22Rv1 (cell line): ENCODE results near the gene LRRC56.

Source experiments
- ZFX ChIP-seq: fragments of 450-650 bp; IDR thresholded peaks from 2 replicates; pipeline ENCODE4 v1.6.1; 2017; ENCODE audit warnings: antibody characterized with exemption, borderline replicate concordance
- TF ChIP-seq, protein P1 (sequence below): fragments of 450-650 bp; IDR thresholded peaks from 2 replicates; pipeline ENCODE4 v1.5.1; 2017; ENCODE audit warnings: mild to moderate bottlenecking

DNA sequence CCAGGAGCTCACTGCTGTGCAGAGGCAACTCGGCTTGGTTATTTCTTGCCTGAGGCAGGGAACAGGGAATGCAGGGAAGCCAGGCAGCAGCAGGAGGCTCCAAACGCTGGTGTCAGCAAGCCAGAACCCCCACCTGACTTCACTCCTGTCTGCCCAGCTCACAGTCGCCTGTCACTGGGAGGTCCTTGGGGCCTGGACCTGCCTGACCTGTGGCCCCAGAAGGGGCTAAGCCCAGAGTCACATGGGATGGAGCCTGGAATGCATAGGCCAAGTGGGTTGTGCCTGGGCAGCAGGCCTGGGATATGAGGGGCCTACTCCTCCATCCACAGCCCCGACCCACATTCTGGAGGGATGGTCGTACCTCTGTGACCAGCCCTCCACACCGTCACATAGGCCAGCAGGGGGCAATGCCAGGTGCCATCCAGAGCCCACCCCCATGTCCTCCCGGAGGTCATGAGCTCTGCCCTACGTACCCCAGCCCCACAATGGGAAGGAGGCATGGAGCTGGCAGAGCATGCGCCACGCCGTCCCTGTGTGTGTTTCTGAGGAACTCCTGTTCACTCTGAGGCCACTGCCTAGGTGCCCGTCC, 28.7 kb downstream of the LRRC56 start:
- TF ChIP-seq, protein P1, sequence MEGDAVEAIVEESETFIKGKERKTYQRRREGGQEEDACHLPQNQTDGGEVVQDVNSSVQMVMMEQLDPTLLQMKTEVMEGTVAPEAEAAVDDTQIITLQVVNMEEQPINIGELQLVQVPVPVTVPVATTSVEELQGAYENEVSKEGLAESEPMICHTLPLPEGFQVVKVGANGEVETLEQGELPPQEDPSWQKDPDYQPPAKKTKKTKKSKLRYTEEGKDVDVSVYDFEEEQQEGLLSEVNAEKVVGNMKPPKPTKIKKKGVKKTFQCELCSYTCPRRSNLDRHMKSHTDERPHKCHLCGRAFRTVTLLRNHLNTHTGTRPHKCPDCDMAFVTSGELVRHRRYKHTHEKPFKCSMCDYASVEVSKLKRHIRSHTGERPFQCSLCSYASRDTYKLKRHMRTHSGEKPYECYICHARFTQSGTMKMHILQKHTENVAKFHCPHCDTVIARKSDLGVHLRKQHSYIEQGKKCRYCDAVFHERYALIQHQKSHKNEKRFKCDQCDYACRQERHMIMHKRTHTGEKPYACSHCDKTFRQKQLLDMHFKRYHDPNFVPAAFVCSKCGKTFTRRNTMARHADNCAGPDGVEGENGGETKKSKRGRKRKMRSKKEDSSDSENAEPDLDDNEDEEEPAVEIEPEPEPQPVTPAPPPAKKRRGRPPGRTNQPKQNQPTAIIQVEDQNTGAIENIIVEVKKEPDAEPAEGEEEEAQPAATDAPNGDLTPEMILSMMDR, result 0 out of 2 replicates have a peak, but pooled peaks have one; percentile 23
- TF ChIP-seq ZFX, result no peak
